Stimulated activated CD8-positive, alpha-beta memory T cell treated with anti-CD3 and anti-CD28 coated beads, Interleukin-7, amount 100 ng/mL, for 4 hours (primary cell): ENCODE measurements around the gene SLC27A3.
A peak's percentile ranks its signal among the peaks of the same experiment; 100 is the strongest.

Source experiments
- DNase-seq, 2 donors: peaks; one replicate each; pipeline ENCODE4 v3.0.0-alpha.2; 2020; ENCODE audit warnings: low read depth in 2 of 2

Gene SLC27A3

DNA sequence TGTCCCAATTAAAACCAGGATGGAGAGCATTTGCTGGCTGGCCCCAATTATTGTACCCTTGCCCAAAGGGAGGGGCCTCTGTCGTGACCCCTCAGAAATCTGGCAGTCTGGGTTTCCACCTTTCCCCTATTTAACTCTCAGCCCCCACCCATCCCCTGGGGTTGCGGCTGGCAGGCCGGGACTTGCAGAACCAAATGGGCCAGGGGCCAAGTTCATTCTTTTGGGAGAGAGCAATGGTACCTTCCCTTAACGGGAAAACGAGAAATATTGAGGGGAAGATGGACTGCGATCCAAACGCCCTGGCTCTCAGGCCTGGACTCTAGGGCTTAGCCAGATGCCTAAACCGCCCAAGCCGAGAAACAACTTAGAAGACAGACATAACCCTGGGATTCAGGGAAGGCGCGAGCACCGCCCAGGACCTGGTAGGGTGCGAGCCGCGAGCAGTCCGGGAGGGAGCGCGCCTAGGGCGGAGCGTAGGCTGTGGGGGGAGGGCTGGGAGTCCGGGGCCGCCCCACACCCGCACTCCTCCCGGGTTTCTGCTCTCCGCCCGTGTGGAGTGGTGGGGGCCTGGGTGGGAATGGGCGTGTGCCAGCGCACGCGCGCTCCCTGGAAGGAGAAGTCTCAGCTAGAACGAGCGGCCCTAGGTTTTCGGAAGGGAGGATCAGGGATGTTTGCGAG lies at the start of gene SLC27A3:
Gene SLC27A3 (plus strand): TSS at position 628 of the 678 bp plus-strand sequence. CDS start 91 bp downstream, outside the sequence.
- DNase-seq: peak in 1 of 2 donors; percentile 33

DNA sequence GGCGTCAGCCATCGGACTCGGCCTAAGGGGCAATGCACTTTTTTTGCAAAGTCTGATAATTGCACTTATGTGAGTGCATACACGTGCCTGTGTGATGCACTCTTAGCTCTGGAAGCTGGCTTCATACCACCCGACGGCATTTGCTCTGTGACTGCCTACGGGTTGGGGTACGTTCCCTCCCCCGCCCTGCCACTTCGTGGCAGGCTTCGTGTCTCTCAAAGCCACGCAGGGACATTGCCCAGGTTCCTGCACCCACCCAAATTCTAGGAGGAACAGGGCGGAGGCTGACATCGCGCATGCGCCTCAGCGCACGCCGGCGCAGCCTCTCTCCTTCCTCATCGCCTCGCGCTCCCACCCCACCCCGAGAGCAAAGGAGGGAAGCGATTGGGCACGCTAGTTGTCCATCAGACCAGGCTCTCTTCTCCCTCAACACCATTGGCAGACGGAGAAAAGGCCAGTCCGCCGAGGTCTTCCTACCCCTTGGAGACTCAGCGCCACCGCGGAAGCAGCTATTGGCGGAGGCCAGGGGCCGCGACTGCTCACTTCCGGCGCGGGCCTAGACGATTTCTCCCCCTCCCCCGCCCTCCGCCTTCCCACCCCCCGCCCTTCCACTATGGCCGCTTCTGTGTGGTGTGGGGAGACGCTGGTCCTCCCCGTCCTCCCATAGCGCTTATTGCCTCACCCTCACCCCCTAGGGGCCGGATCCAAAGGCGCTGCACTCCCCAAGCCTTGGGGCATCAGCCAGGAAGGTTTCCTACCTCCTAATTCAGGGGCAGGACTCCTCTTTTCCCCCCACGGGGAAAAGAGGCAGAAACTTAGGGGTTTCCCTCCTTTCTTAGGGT lies 47.5 kb upstream of the SLC27A3 start, which contains the start of gene INTS3:
Gene INTS3 (plus strand): TSS at position 588 of the 842 bp plus-strand sequence. CDS start 585 bp downstream, outside the sequence.
- peak; percentile 99 to 100 for DNase-seq

DNA sequence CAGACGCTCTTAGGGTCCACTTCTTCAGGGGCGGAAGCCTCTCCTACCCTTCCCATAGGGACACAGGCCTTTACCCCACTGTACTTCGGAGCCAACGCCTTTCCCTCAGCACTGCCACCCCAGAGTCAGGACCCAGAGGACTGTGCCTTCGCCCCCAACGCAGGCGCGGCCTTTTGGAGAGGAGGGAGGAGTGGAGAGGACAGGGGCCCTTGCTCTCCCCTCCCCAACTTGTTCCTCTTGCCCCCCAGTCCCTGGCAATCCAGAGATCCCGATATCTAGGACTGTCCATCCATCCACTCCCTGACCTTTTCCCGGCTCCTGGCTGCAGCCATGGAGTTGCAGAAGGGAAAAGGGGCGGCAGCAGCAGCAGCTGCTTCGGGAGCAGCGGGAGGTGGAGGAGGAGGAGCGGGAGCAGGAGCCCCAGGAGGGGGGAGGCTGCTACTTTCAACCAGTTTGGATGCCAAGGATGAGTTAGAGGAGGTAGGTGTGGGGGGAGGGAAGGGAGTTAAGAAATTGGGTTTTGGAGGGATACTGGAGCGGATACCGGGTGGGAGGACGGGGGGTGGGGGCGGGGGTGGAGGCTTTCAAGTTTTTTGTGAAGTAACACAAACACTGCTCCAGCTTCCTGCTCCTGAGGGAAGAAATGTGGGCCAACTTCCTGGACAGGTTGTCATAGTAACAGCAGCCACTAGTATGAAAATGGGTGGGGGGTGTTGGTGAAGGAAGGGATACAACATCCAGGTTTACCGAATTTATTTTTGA lies 46.7 kb upstream of the SLC27A3 start:
- peak; percentile 2 to 16 for DNase-seq

GRCh38 chr1:153730468-153730988 lies 44.7 kb upstream of the SLC27A3 start:
- DNase-seq: no peak

DNA sequence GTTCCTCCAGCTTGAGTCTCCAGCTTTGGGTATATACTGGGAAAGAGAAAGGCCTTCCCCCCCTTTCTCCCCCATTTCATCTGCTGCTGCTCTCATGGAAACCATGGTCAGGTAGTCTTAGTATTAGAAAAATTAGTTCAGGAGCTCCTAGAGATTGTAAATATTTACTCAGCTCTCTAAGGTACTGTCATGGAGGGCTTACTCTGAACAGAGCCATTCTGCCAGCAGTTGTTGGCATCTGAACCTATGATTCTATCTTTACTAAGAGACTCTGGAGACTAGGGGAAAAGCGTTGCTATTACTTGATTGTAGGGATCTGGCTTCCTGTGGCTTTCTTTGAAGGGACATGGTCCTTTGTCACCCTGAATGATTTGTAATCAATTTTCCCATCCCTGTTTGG lies 41.2 kb upstream of the SLC27A3 start:
- no peak for DNase-seq

GRCh38 chr1:153734396-153735089 lies 40.7 kb upstream of the SLC27A3 start:
- DNase-seq: no peak

- DNase-seq: no peak
Measured at GRCh38 chr1:153735090-153735420, 40.2 kb upstream of the SLC27A3 start.

DNA sequence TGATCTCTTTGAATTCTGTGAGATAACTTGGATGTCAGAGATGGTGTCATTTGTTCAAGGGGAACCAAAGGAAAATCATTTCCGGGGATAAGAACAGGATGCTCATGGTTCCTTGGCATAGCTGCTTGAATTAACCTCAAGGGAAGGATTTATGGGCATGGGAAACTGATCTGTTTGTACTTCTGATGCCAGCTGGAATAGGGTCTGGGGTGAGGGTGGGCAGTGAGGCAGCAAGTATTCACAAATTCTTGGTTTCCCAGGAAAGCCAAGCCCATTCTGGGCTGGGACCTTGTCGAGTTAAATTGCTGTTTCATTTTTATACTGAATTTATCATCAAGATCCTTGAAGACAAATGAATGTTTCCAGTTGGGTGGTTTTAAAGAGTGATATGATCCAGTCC lies 33.2 kb upstream of the SLC27A3 start:
- no peak for DNase-seq

DNA sequence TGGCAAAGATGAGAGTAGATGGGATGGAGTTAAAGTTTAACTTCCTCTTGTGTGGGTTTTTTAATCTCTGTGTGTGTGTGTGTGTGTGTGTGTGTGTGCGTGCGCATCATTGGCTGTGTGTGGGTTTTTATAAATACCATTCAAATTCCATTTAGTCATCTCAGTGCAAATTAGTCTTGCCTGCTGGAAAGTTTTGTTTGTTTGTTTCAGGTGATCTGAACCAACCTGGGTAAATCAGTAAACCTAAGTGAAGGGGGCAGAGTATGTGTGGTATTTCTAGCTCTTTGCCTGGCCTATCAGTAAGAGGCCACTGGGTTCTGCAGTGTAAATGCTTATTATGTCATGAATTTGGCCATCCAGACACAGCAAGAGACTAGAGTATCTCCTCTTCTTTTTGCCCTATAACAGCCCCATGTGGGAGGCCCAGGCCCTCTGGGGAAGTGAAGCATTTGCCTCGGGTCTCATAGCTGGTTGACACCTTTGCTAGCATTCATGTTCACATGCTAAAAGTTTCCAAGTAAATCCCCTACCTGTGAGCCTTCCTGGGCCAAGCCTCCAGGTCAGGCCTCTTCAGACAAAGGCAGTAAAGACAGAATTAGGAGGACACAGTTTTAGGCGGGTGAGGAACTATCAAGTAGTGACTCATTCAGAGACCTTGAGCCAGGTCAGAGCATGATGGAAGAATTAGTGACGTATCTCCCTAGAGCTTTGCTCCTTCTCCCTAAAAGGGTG lies 32.6 kb upstream of the SLC27A3 start:
- no peak for DNase-seq

- DNase-seq: no peak
Measured at GRCh38 chr1:153745417-153745816, 29.8 kb upstream of the SLC27A3 start.

- DNase-seq: no peak
Measured at GRCh38 chr1:153746174-153746573, 29.0 kb upstream of the SLC27A3 start.

DNA sequence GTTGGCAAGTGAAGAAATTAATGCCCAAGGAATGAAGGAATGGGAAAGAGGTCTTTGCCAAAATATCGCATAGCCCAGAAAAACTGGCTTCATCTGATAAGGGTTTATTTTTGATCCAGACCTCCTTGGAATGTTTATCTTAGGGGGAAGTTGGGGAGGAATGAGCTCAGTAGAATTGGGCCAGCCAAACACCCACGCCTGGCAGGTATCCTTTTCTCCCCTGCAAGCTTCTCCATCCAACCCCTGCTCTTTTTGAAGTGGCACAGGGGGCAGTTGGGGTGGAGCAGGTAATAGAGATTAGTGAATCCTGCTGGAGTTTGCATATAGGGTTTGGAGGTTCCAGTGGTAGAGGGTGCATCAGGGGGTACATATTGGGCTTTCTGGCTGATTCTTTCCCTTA lies 26.3 kb upstream of the SLC27A3 start:
- no peak for DNase-seq

DNA sequence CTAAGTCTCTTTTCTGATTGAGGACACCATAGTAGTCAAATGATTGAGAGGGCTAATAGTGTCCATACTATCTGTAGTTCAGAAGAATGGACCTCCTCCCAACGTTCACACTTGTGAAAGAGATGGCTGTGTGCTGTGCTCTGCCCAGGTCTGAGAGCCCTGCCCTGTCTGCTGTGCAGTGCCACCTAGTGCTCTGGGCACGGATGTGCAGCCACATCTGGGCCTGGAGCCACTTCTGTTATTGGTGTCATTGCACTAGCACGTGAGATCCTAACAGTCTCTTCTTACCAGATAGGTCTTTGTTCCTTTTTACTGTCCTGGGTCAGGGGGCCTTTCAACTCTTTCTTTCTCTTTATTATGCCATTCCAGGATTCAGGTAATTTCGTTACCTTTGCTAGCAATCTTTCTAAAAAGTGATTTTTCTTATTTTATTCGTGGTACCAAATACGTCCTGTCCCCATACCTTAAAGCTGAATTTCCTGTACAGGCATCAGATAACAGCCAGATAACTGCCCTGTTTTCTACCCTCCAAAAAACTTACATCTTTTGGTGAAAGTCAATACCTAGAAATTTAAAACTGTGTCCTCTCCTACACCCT lies 25.7 kb upstream of the SLC27A3 start:
- peak; percentile 61 to 64 for DNase-seq

DNA sequence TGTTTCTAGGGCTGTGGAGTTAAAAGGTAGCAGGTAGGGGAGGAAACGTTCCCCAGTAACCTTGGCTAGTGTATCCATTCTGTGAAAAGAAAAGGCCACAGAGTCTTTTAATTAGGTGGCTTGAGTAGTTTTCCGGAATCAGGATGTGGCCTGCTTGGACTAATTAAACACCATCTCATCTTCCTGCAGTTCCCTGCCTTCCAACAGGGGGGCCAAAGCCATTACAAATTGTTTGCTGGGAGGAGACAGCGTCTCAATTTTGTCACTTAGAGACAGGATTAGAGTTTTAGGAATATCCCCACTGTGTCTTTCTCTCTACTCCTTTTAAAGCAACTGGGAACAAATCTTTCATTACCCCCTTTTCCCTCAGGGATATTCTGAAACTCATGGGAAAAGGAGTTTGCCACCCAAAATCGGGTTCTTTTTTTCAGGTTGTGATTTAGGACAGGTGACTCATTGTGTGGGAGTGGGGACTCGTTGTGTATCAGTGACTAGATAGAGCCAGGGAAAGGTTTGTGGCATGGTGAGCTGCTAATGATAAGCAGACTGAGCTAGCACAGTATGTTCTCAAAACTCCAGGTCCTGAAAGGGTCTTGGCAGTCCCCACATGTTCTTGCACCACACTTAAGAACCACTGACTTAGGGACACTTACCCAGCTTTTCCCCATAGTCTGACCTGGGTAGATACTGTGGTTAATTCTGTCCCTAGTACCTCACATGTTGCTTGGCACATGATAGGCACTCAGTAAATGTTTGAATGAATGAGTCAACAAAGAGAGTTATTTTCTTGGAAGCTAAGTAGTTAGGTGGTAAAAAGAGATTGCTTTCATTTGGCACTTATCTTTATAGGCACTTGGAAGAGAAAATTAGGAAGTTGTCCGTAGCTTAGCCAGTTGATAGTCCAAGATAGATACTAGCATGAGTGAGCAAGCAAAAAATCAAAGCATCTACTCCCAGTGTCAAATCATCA lies 24.9 kb upstream of the SLC27A3 start:
- no peak for DNase-seq

DNA sequence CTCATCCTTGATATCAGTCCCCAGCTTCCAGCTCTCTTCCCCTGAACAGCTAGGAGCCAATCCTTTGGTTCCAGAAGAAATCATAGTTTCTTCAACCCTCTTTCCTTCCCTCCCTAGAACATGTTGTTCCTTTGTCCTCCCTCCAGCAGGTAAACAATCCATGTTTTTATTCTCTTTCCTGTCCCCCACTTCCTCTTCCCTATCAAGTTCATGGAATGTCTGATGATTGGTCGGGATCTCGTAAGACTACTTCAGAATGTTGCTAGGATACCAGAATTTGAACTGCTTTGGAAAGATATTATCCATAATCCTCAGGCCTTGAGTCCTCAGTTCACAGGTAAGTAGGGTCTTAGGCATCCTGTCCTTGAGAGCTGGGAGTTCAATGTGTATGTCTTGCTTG lies 23.1 kb upstream of the SLC27A3 start:
- DNase-seq: no peak

- no peak for DNase-seq
Measured at GRCh38 chr1:153752571-153753195, 22.5 kb upstream of the SLC27A3 start.

GRCh38 chr1:153754266-153754665 lies 20.9 kb upstream of the SLC27A3 start:
- no peak for DNase-seq

GRCh38 chr1:153760440-153760839 lies 14.8 kb upstream of the SLC27A3 start:
- DNase-seq: no peak
